Mesendoderm (in vitro differentiated cells): ENCODE data around the gene TSACC.

Experiments
- DNase-seq: peaks from one replicate; pipeline ENCODE4 v3.0.0; 2013
- H2AK5ac ChIP-seq: 2 replicates; pipeline ENCODE4 v1.6.1; 2013; ENCODE audit warnings: low read length, inconsistent platforms
- H2BK120ac ChIP-seq: 2 replicates; pipeline ENCODE4 v1.6.1; 2013; ENCODE audit warnings: low read depth, mild to moderate bottlenecking, low read length, moderate library complexity, mixed read lengths
- H2BK15ac ChIP-seq: replicated peaks from 2 replicates; pipeline ENCODE4 v1.6.1; 2013; ENCODE audit warnings: low read depth, mild to moderate bottlenecking, moderate library complexity
- H2BK5ac ChIP-seq: 2 replicates; pipeline ENCODE4 v1.6.1; 2013; ENCODE audit warnings: low read length, inconsistent platforms
- H3K18ac ChIP-seq: 2 replicates; pipeline ENCODE4 v1.6.1; 2013; ENCODE audit warnings: mild to moderate bottlenecking, low read length, mixed read lengths
- H3K23ac ChIP-seq: one replicate; pipeline ENCODE4 v1.6.1; 2013; ENCODE audit warnings: low read length
- H3K27ac ChIP-seq: 2 replicates; pipeline ENCODE4 v1.5.1; 2013; ENCODE audit warnings: low read depth, mild to moderate bottlenecking, inconsistent platforms, low read length, moderate library complexity
- H3K27me3 ChIP-seq: 2 replicates; pipeline ENCODE4 v1.6.1; 2013; ENCODE audit warnings: low read length, control low read depth, mild to moderate bottlenecking, inconsistent platforms; ENCODE audit not compliant: insufficient read depth, poor library complexity
- H3K36me3 ChIP-seq: 2 replicates; pipeline ENCODE4 v1.6.1; 2013; ENCODE audit warnings: low read length, inconsistent platforms; ENCODE audit not compliant: control insufficient read depth, insufficient read depth
- H3K4ac ChIP-seq: one replicate; pipeline ENCODE4 v1.6.1; 2013; ENCODE audit warnings: low read depth, mild to moderate bottlenecking, low read length, moderate library complexity
- H3K4me1 ChIP-seq: 2 replicates; pipeline ENCODE4 v1.6.1; 2013; ENCODE audit warnings: low read depth, low read length, inconsistent platforms; ENCODE audit not compliant: control insufficient read depth
- H3K4me2 ChIP-seq: 2 replicates; pipeline ENCODE4 v1.6.1; 2013; ENCODE audit warnings: low read length
- H3K4me3 ChIP-seq: 2 replicates; pipeline ENCODE4 v1.5.1; 2013; ENCODE audit warnings: mild to moderate bottlenecking, low read length
- H3K56ac ChIP-seq: one replicate; pipeline ENCODE4 v1.6.1; 2013; ENCODE audit warnings: low read length
- H3K79me1 ChIP-seq: 2 replicates; pipeline ENCODE4 v1.6.1; 2013; ENCODE audit warnings: low read length, inconsistent platforms
- H3K79me2 ChIP-seq: 2 replicates; pipeline ENCODE4 v1.6.1; 2013; ENCODE audit warnings: mild to moderate bottlenecking, low read length; ENCODE audit not compliant: control insufficient read depth, insufficient read depth
- H3K9ac ChIP-seq: 2 replicates; pipeline ENCODE4 v1.6.1; 2013; ENCODE audit warnings: low read length, inconsistent platforms
- H4K5ac ChIP-seq: one replicate; pipeline ENCODE4 v1.6.1; 2013; ENCODE audit warnings: low read length
- H4K8ac ChIP-seq: one replicate; pipeline ENCODE4 v1.6.1; 2013; ENCODE audit warnings: low read depth, mild to moderate bottlenecking, control low read depth, low read length, moderate library complexity
- WGBS: extraction: QIAGEN DNeasy Blood & Tissue Kit; methylation state at CpG from one replicate; pipeline ENCODE4 v1.1.7; 2013; ENCODE audit warnings: low lambda C conversion rate, missing lambda C conversion rate; ENCODE audit not compliant: insufficient coverage; ENCODE audit errors: extremely low coverage; 5-methylcytosine and 5-hydroxymethylcytosine counted together

TSACC gene

DNA sequence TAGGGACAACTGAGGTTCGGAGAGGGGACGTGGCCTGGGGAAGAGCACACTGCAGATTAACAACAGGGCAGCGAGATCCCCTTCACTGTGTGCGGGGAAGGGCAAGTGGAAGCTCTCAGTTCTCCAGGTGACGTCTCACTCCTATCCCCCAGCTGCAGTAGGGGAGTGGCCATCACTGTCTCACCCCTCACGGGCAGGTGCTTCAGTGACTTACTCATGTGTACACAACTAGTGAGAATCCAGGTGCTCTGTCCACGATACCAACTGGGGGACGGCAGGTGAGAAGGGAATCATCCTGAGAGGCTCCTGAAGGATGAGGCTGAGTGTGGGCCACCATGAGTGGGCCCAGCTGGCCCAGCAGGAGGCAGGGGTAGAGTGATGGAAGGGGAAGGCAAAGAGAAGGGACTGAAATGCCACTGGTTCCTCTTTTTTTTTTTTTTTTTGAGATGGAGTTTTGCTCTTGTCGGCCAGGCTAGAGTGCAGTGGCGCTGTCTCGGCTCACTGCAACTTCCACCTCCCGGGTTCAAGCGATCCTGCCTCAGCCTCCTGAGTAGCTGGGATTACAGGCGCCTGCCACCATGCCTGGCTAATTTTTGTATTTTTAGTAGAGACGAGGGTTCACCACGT is 56.6 kb downstream of the TSACC start:
- H3K27ac ChIP-seq: no peak overlapping the region
- no peaks in the 10 kb centered on the region for H3K27me3 ChIP-seq
- H2AK5ac ChIP-seq: no peak overlapping the region
- no peak overlapping the region for H3K4me3 ChIP-seq
- no peak overlapping the region for H4K5ac ChIP-seq
- H3K9ac ChIP-seq: no peak overlapping the region
- H2BK5ac ChIP-seq: no peak overlapping the region
- H3K36me3 ChIP-seq: no peaks in the 10 kb centered on the region
- H3K56ac ChIP-seq: no peak overlapping the region
- no peak for DNase-seq
- no CpG with 5 or more reads among the region's 16 CpGs for WGBS
- H3K79me2 ChIP-seq: no peaks in the 10 kb centered on the region
- H3K4ac ChIP-seq: no peak overlapping the region
- H3K18ac ChIP-seq: no peak overlapping the region
- no peak overlapping the region for H3K23ac ChIP-seq
- H2BK15ac ChIP-seq: no peak overlapping the region
- H2BK120ac ChIP-seq: no peak overlapping the region
- no peak overlapping the region for H3K4me2 ChIP-seq
- H3K79me1 ChIP-seq: no peaks in the 10 kb centered on the region
- H3K4me1 ChIP-seq: peaks cover 21% of the 10 kb centered on the region
- no peak overlapping the region for H4K8ac ChIP-seq
